Immature natural killer cell (primary cell): ENCODE measurements around the gene RARB. TPM values are rescaled to one million over a fixed set of nuclear protein-coding genes. Genes with fewer than 3 reads are reported as not detected.

Source experiments
- DNase-seq, 3 donors: peaks; one replicate each; pipeline ENCODE4 v3.0.0; 2022; ENCODE audit warnings: mixed read lengths in 1 of 3
- H3K27ac Mint-ChIP-seq, 6 donors: one replicate each; pipeline ENCODE4 v1.8.0; 2020; ENCODE audit warnings: mixed read lengths in 6 of 6, mild to moderate bottlenecking in 5 of 6, inconsistent platforms in 4 of 6, moderate library complexity in 3 of 6
- H3K27me3 Mint-ChIP-seq, 3 donors: one replicate each; pipeline ENCODE4 v1.8.0; 2020 to 2021; ENCODE audit warnings: low read depth in 3 of 3, mild to moderate bottlenecking in 3 of 3, mixed read lengths in 3 of 3, moderate library complexity in 3 of 3, inconsistent platforms in 1 of 3
- H3K36me3 Mint-ChIP-seq, 3 donors: one replicate each; pipeline ENCODE4 v1.8.0; 2020; ENCODE audit warnings: mixed read lengths in 3 of 3, inconsistent platforms in 2 of 3, mild to moderate bottlenecking in 2 of 3
- H3K4me1 Mint-ChIP-seq, 2 donors: one replicate each; pipeline ENCODE4 v1.8.0; 2020; ENCODE audit warnings: inconsistent platforms in 2 of 2, mild to moderate bottlenecking in 2 of 2, mixed read lengths in 2 of 2, moderate library complexity in 1 of 2
- H3K4me3 Mint-ChIP-seq, 5 donors: one replicate each; pipeline ENCODE4 v1.8.0; 2020; ENCODE audit warnings: mild to moderate bottlenecking in 5 of 5, mixed read lengths in 5 of 5, inconsistent platforms in 3 of 5, moderate library complexity in 3 of 5
- H3K9me3 Mint-ChIP-seq, 6 donors: one replicate each; pipeline ENCODE4 v1.8.0; 2020; ENCODE audit warnings: mild to moderate bottlenecking in 6 of 6, mixed read lengths in 6 of 6, inconsistent platforms in 4 of 6, moderate library complexity in 3 of 6
- polyA plus RNA-seq, 3 donors: library from polyadenylated mRNA; unstranded; fragments of 300-500 nt; fragmentation: Illumina TruSeq; gene quantifications; one replicate each; pipeline ENCODE4 v1.2.3, GENCODE V29; 2021

Gene RARB
- polyA plus RNA-seq, 3 donors from 2014 or later = 0.19 to 0.61 TPM; not detected in 1

- H3K27ac Mint-ChIP-seq = peak overlapping the region in 1 of 6 donors; percentile 52
- peaks cover 5 to 9% of the 10 kb centered on the region in 2 donors for H3K4me1 Mint-ChIP-seq
- no peaks in the 10 kb centered on the region for H3K9me3 Mint-ChIP-seq
- H3K27me3 Mint-ChIP-seq = no peaks in the 10 kb centered on the region
- peaks cover 11 to 40% (median 22%) of the 10 kb centered on the region in 3 donors for H3K36me3 Mint-ChIP-seq
- no peak overlapping the region for H3K4me3 Mint-ChIP-seq
- no peak for DNase-seq
Observed at GRCh38 chr3:25597535-25598101, 169.6 kb downstream of the RARB start.

- peak overlapping the region in 4 of 6 donors; percentile 4 to 84 (median 26) for H3K27ac Mint-ChIP-seq
- H3K36me3 Mint-ChIP-seq = peaks cover 3 to 48% (median 40%) of the 10 kb centered on the region in 3 donors
- H3K27me3 Mint-ChIP-seq = no peaks in the 10 kb centered on the region
Observed at GRCh38 chr3:25603703-25604102, 175.6 kb downstream of the RARB start.

GRCh38 chr3:25604107-25604805, 176.2 kb downstream of the RARB start:
- no peak for DNase-seq
- Mint-ChIP-seq H3K9me3 (no peaks in the 10 kb centered on the region), H3K4me3 (no peak overlapping the region), H3K36me3 (peaks cover 0 to 44% (median 37%) of the 10 kb centered on the region in 3 donors), H3K27me3 (no peaks in the 10 kb centered on the region), H3K27ac (peak overlapping the region in 5 of 6 donors; percentile 43 to 84 (median 68)), H3K4me1 (peaks cover 1 to 35% of the 10 kb centered on the region in 2 donors)

More at GRCh38 chr3:25603703-25604102, 175.6 kb downstream of the RARB start:
- H3K4me1 Mint-ChIP-seq = peaks cover 3 to 35% of the 10 kb centered on the region in 2 donors
- DNase-seq = no peak
- no peaks in the 10 kb centered on the region for H3K9me3 Mint-ChIP-seq
- no peak overlapping the region for H3K4me3 Mint-ChIP-seq

- Mint-ChIP-seq H3K27me3 (no peaks in the 10 kb centered on the region), H3K9me3 (no peaks in the 10 kb centered on the region), H3K4me3 (no peak overlapping the region), H3K27ac (peak overlapping the region; percentile 19 to 83 (median 45)), H3K36me3 (peaks cover 8 to 46% (median 34%) of the 10 kb centered on the region in 3 donors), H3K4me1 (peaks cover 2 to 42% of the 10 kb centered on the region in 2 donors)
- DNase-seq = no peak
Observed at GRCh38 chr3:25610167-25610566, 182.1 kb downstream of the RARB start.

- peaks cover 8 to 48% (median 37%) of the 10 kb centered on the region in 3 donors for H3K36me3 Mint-ChIP-seq
- H3K27ac Mint-ChIP-seq = peak overlapping the region in 2 of 6 donors; percentile 4 to 83
- no peaks in the 10 kb centered on the region for H3K27me3 Mint-ChIP-seq
- no peak overlapping the region for H3K4me3 Mint-ChIP-seq
- no peak for DNase-seq
- peaks cover 2 to 38% of the 10 kb centered on the region in 2 donors for H3K4me1 Mint-ChIP-seq
- H3K9me3 Mint-ChIP-seq = no peaks in the 10 kb centered on the region
Observed at GRCh38 chr3:25610779-25611178, 182.7 kb downstream of the RARB start.

GRCh38 chr3:25611193-25611592, 183.1 kb downstream of the RARB start:
- Mint-ChIP-seq H3K9me3 (no peaks in the 10 kb centered on the region), H3K27ac (peak overlapping the region in 1 of 6 donors; percentile 4), H3K27me3 (no peaks in the 10 kb centered on the region), H3K36me3 (peaks cover 8 to 44% (median 35%) of the 10 kb centered on the region in 3 donors), H3K4me3 (no peak overlapping the region), H3K4me1 (peaks cover 2 to 34% of the 10 kb centered on the region in 2 donors)
- no peak for DNase-seq

GRCh38 chr3:25618028-25618427, 190.0 kb downstream of the RARB start:
- H3K27ac Mint-ChIP-seq = peak overlapping the region in 3 of 6 donors; percentile 9 to 20 (median 18)
- no peak for DNase-seq
- peaks cover 21 to 41% (median 31%) of the 10 kb centered on the region in 3 donors for H3K36me3 Mint-ChIP-seq
- no peak overlapping the region for H3K4me3 Mint-ChIP-seq
- peaks cover 0 to 19% of the 10 kb centered on the region in 2 donors for H3K4me1 Mint-ChIP-seq
- H3K9me3 Mint-ChIP-seq = no peaks in the 10 kb centered on the region
- no peaks in the 10 kb centered on the region for H3K27me3 Mint-ChIP-seq

- Mint-ChIP-seq H3K27ac (peak overlapping the region in 5 of 6 donors; percentile 1 to 32 (median 28)), H3K9me3 (no peaks in the 10 kb centered on the region), H3K27me3 (no peaks in the 10 kb centered on the region), H3K4me3 (no peak overlapping the region), H3K4me1 (peaks cover 0 to 14% of the 10 kb centered on the region in 2 donors), H3K36me3 (peaks cover 28 to 50% (median 43%) of the 10 kb centered on the region in 3 donors)
- DNase-seq = no peak
Observed at GRCh38 chr3:25619382-25619781, 191.3 kb downstream of the RARB start.

GRCh38 chr3:25620493-25620892, 192.4 kb downstream of the RARB start:
- peaks cover 24 to 54% (median 46%) of the 10 kb centered on the region in 3 donors for H3K36me3 Mint-ChIP-seq
- H3K4me3 Mint-ChIP-seq = no peak overlapping the region
- H3K4me1 Mint-ChIP-seq = peaks cover 0 to 5% of the 10 kb centered on the region in 2 donors
- no peaks in the 10 kb centered on the region for H3K9me3 Mint-ChIP-seq
- DNase-seq = no peak
- no peaks in the 10 kb centered on the region for H3K27me3 Mint-ChIP-seq
- H3K27ac Mint-ChIP-seq = peak overlapping the region in 5 of 6 donors; percentile 15 to 64 (median 19)

GRCh38 chr3:25621087-25621486, 193.0 kb downstream of the RARB start:
- Mint-ChIP-seq H3K4me3 (no peak overlapping the region), H3K36me3 (peaks cover 28 to 57% (median 48%) of the 10 kb centered on the region in 3 donors), H3K27me3 (no peaks in the 10 kb centered on the region), H3K27ac (peak overlapping the region; percentile 7 to 64 (median 20)), H3K4me1 (peaks cover 0 to 5% of the 10 kb centered on the region in 2 donors), H3K9me3 (no peaks in the 10 kb centered on the region)
- DNase-seq = no peak

GRCh38 chr3:25631989-25632388, 203.9 kb downstream of the RARB start:
- no peak overlapping the region for H3K4me3 Mint-ChIP-seq
- H3K27ac Mint-ChIP-seq = peak overlapping the region in 2 of 6 donors; percentile 7 to 10

GRCh38 chr3:25633919-25634318, 205.9 kb downstream of the RARB start:
- Mint-ChIP-seq H3K27me3 (no peaks in the 10 kb centered on the region), H3K9me3 (no peaks in the 10 kb centered on the region), H3K4me3 (no peak overlapping the region), H3K27ac (peak overlapping the region in 2 of 6 donors; percentile 35 to 40), H3K36me3 (peaks cover 16 to 41% (median 36%) of the 10 kb centered on the region in 3 donors), H3K4me1 (peaks cover 8 to 36% of the 10 kb centered on the region in 2 donors)
- DNase-seq = no peak

More at GRCh38 chr3:25631989-25632388, 203.9 kb downstream of the RARB start:
- Mint-ChIP-seq H3K36me3 (peaks cover 10 to 44% (median 40%) of the 10 kb centered on the region in 3 donors), H3K27me3 (no peaks in the 10 kb centered on the region), H3K9me3 (no peaks in the 10 kb centered on the region), H3K4me1 (peaks cover 8 to 30% of the 10 kb centered on the region in 2 donors)
- DNase-seq = no peak

- peaks cover 12 to 36% (median 31%) of the 10 kb centered on the region in 3 donors for H3K36me3 Mint-ChIP-seq
- DNase-seq = no peak
- H3K4me1 Mint-ChIP-seq = peaks cover 8 to 36% of the 10 kb centered on the region in 2 donors
- peak overlapping the region in 5 of 6 donors; percentile 6 to 80 (median 53) for H3K27ac Mint-ChIP-seq
- no peaks in the 10 kb centered on the region for H3K27me3 Mint-ChIP-seq
- no peaks in the 10 kb centered on the region for H3K9me3 Mint-ChIP-seq
- no peak overlapping the region for H3K4me3 Mint-ChIP-seq
Observed at GRCh38 chr3:25635038-25635437, 207.0 kb downstream of the RARB start.
